Measurements from ENCODE around the gene NEK7.

NEK7 gene

GRCh38 chr1:198156745-198157240 is at the start of gene NEK7:
Gene NEK7 (plus strand): TSS chr1:198156998. CDS start chr1:198232581, 75,583 bp downstream.
- peak within 1 kb of the TSS; percentile 63 for H3K9ac ChIP-seq (ENCODE audit: low read length)
- H3K36me3 ChIP-seq (ENCODE audit: control insufficient read depth, insufficient read depth, low read length), result no peaks in the 10 kb centered on the region
- H3K27me3 ChIP-seq (ENCODE audit: control insufficient read depth, insufficient read depth, low read length), result no peaks in the 10 kb centered on the region
- no peaks in the 10 kb centered on the region for H3K9me3 ChIP-seq (ENCODE audit: control insufficient read depth, insufficient read depth, low read depth, low read length)
- H3K4me1 ChIP-seq (ENCODE audit: control insufficient read depth, insufficient read depth, low read length), result peaks cover 19% of the 10 kb centered on the region
- H3K4me3 ChIP-seq (ENCODE audit: low read depth, low read length), result peak within 1 kb of the TSS; percentile 97
- H3K27ac ChIP-seq (ENCODE audit: low read depth, low read length), result peak within 1 kb of the TSS; percentile 84; the same call in 1 of the 2 replicates

GRCh38 chr1:198107091-198107501 is 49.7 kb upstream of the NEK7 start:
- Histone ChIP-seq H3K9me3 (ENCODE audit: control insufficient read depth, insufficient read depth, low read depth, low read length) (no peaks in the 10 kb centered on the region; the same call in 1 of the 2 replicates), H3K4me3 (ENCODE audit: low read depth, low read length) (no peak overlapping the region), H3K4me1 (ENCODE audit: control insufficient read depth, insufficient read depth, low read length) (no peaks in the 10 kb centered on the region), H3K27ac (ENCODE audit: low read depth, low read length) (no peak overlapping the region), H3K9ac (ENCODE audit: low read length) (no peak overlapping the region), H3K36me3 (ENCODE audit: control insufficient read depth, insufficient read depth, low read length) (no peaks in the 10 kb centered on the region), H3K27me3 (ENCODE audit: control insufficient read depth, insufficient read depth, low read length) (no peaks in the 10 kb centered on the region)

- Histone ChIP-seq H3K4me3 (ENCODE audit: low read depth, low read length) (no peak overlapping the region), H3K27ac (ENCODE audit: low read depth, low read length) (no peak overlapping the region), H3K36me3 (ENCODE audit: control insufficient read depth, insufficient read depth, low read length) (no peaks in the 10 kb centered on the region), H3K4me1 (ENCODE audit: control insufficient read depth, insufficient read depth, low read length) (no peaks in the 10 kb centered on the region), H3K27me3 (ENCODE audit: control insufficient read depth, insufficient read depth, low read length) (no peaks in the 10 kb centered on the region), H3K9me3 (ENCODE audit: control insufficient read depth, insufficient read depth, low read depth, low read length) (no peaks in the 10 kb centered on the region; the same call in 1 of the 2 replicates), H3K9ac (ENCODE audit: low read length) (no peak overlapping the region)
These were observed 48.0 kb upstream of the NEK7 start for GRCh38 chr1:198108636-198109370.

GRCh38 chr1:198109371-198109715 is 47.5 kb upstream of the NEK7 start:
- no peak overlapping the region for H3K27ac ChIP-seq (ENCODE audit: low read depth, low read length)
- H3K9me3 ChIP-seq (ENCODE audit: control insufficient read depth, insufficient read depth, low read depth, low read length), result no peaks in the 10 kb centered on the region; the same call in 1 of the 2 replicates
- no peaks in the 10 kb centered on the region for H3K36me3 ChIP-seq (ENCODE audit: control insufficient read depth, insufficient read depth, low read length)
- no peak overlapping the region for H3K4me3 ChIP-seq (ENCODE audit: low read depth, low read length)
- no peaks in the 10 kb centered on the region for H3K27me3 ChIP-seq (ENCODE audit: control insufficient read depth, insufficient read depth, low read length)
- no peak overlapping the region for H3K9ac ChIP-seq (ENCODE audit: low read length)
- H3K4me1 ChIP-seq (ENCODE audit: control insufficient read depth, insufficient read depth, low read length), result no peaks in the 10 kb centered on the region

GRCh38 chr1:198113342-198113750 is 43.5 kb upstream of the NEK7 start:
- H3K9ac ChIP-seq (ENCODE audit: low read length), result no peak overlapping the region
- no peaks in the 10 kb centered on the region; the same call in 1 of the 2 replicates for H3K9me3 ChIP-seq (ENCODE audit: control insufficient read depth, insufficient read depth, low read depth, low read length)
- H3K36me3 ChIP-seq (ENCODE audit: control insufficient read depth, insufficient read depth, low read length), result no peaks in the 10 kb centered on the region
- H3K4me1 ChIP-seq (ENCODE audit: control insufficient read depth, insufficient read depth, low read length), result peaks cover 3% of the 10 kb centered on the region; the same call in 1 of the 2 replicates
- no peak overlapping the region for H3K27ac ChIP-seq (ENCODE audit: low read depth, low read length)
- H3K27me3 ChIP-seq (ENCODE audit: control insufficient read depth, insufficient read depth, low read length), result no peaks in the 10 kb centered on the region
- no peak overlapping the region for H3K4me3 ChIP-seq (ENCODE audit: low read depth, low read length)

DNA sequence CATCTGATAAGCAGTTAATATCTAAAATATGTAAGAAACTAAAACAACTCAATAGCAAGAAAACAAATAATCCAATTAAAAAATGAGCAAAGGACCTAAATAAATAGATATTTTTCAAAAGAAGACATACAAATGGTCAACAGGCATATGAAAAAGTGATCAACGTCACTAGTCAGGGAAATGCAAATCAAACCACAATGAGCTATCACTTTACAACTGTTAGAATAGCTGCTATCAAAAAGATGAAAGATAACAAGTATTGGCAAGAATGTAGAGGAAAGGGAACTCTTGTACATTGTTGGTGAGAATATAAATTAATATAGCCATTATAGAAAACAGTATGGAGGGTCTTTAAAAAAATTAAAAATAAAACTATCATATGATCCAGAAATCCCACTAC is 40.7 kb upstream of the NEK7 start:
- Histone ChIP-seq H3K4me1 (ENCODE audit: control insufficient read depth, insufficient read depth, low read length) (peaks cover 3% of the 10 kb centered on the region; the same call in 1 of the 2 replicates), H3K27ac (ENCODE audit: low read depth, low read length) (no peak overlapping the region), H3K9me3 (ENCODE audit: control insufficient read depth, insufficient read depth, low read depth, low read length) (no peaks in the 10 kb centered on the region), H3K27me3 (ENCODE audit: control insufficient read depth, insufficient read depth, low read length) (no peaks in the 10 kb centered on the region), H3K9ac (ENCODE audit: low read length) (no peak overlapping the region), H3K4me3 (ENCODE audit: low read depth, low read length) (no peak overlapping the region), H3K36me3 (ENCODE audit: control insufficient read depth, insufficient read depth, low read length) (no peaks in the 10 kb centered on the region)

- Histone ChIP-seq H3K4me3 (ENCODE audit: low read depth, low read length) (no peak overlapping the region), H3K36me3 (ENCODE audit: control insufficient read depth, insufficient read depth, low read length) (no peaks in the 10 kb centered on the region), H3K9ac (ENCODE audit: low read length) (no peak overlapping the region), H3K27ac (ENCODE audit: low read depth, low read length) (no peak overlapping the region), H3K9me3 (ENCODE audit: control insufficient read depth, insufficient read depth, low read depth, low read length) (no peaks in the 10 kb centered on the region), H3K4me1 (ENCODE audit: control insufficient read depth, insufficient read depth, low read length) (peaks cover 3% of the 10 kb centered on the region; the same call in 1 of the 2 replicates), H3K27me3 (ENCODE audit: control insufficient read depth, insufficient read depth, low read length) (no peaks in the 10 kb centered on the region)
These were observed 40.3 kb upstream of the NEK7 start for GRCh38 chr1:198116469-198116868.

DNA sequence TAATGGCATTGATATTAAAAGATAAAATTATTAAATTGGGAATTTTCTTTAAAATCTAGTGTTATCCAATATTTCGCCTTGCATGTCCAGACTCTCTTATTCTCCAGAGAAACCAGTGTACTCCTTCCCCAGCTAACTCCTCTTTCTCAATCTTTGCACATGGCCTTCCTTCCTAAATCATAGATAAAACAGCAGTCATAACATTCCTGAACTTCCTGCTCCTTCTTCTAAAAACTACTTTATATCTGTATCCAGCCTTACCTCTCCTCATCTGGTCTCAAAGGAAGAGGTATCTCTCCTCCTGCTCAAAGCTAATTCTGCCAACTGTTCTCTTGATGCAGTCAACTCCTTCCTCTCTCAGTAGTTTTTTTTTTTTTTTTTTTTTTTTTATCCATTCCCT is 39.5 kb upstream of the NEK7 start:
- Histone ChIP-seq H3K27me3 (ENCODE audit: control insufficient read depth, insufficient read depth, low read length) (no peaks in the 10 kb centered on the region), H3K4me3 (ENCODE audit: low read depth, low read length) (no peak overlapping the region), H3K4me1 (ENCODE audit: control insufficient read depth, insufficient read depth, low read length) (peaks cover 3% of the 10 kb centered on the region; the same call in 1 of the 2 replicates), H3K9me3 (ENCODE audit: control insufficient read depth, insufficient read depth, low read depth, low read length) (no peaks in the 10 kb centered on the region), H3K36me3 (ENCODE audit: control insufficient read depth, insufficient read depth, low read length) (no peaks in the 10 kb centered on the region), H3K27ac (ENCODE audit: low read depth, low read length) (no peak overlapping the region), H3K9ac (ENCODE audit: low read length) (no peak overlapping the region)

- no peak overlapping the region for H3K9ac ChIP-seq (ENCODE audit: low read length)
These were observed 38.7 kb upstream of the NEK7 start for GRCh38 chr1:198118134-198118533.

GRCh38 chr1:198119906-198120305 is 36.9 kb upstream of the NEK7 start:
- H3K9me3 ChIP-seq (ENCODE audit: control insufficient read depth, insufficient read depth, low read depth, low read length), result no peaks in the 10 kb centered on the region
- no peaks in the 10 kb centered on the region for H3K36me3 ChIP-seq (ENCODE audit: control insufficient read depth, insufficient read depth, low read length)
- H3K27me3 ChIP-seq (ENCODE audit: control insufficient read depth, insufficient read depth, low read length), result no peaks in the 10 kb centered on the region
- H3K9ac ChIP-seq (ENCODE audit: low read length), result no peak overlapping the region
- no peak overlapping the region for H3K4me3 ChIP-seq (ENCODE audit: low read depth, low read length)
- no peak overlapping the region for H3K27ac ChIP-seq (ENCODE audit: low read depth, low read length)
- H3K4me1 ChIP-seq (ENCODE audit: control insufficient read depth, insufficient read depth, low read length), result peaks cover 3% of the 10 kb centered on the region; the same call in 1 of the 2 replicates

More at GRCh38 chr1:198118134-198118533, 38.7 kb upstream of the NEK7 start:
- Histone ChIP-seq H3K4me1 (ENCODE audit: control insufficient read depth, insufficient read depth, low read length) (peaks cover 3% of the 10 kb centered on the region; the same call in 1 of the 2 replicates), H3K36me3 (ENCODE audit: control insufficient read depth, insufficient read depth, low read length) (no peaks in the 10 kb centered on the region), H3K9me3 (ENCODE audit: control insufficient read depth, insufficient read depth, low read depth, low read length) (no peaks in the 10 kb centered on the region), H3K4me3 (ENCODE audit: low read depth, low read length) (no peak overlapping the region), H3K27me3 (ENCODE audit: control insufficient read depth, insufficient read depth, low read length) (no peaks in the 10 kb centered on the region), H3K27ac (ENCODE audit: low read depth, low read length) (no peak overlapping the region)

DNA sequence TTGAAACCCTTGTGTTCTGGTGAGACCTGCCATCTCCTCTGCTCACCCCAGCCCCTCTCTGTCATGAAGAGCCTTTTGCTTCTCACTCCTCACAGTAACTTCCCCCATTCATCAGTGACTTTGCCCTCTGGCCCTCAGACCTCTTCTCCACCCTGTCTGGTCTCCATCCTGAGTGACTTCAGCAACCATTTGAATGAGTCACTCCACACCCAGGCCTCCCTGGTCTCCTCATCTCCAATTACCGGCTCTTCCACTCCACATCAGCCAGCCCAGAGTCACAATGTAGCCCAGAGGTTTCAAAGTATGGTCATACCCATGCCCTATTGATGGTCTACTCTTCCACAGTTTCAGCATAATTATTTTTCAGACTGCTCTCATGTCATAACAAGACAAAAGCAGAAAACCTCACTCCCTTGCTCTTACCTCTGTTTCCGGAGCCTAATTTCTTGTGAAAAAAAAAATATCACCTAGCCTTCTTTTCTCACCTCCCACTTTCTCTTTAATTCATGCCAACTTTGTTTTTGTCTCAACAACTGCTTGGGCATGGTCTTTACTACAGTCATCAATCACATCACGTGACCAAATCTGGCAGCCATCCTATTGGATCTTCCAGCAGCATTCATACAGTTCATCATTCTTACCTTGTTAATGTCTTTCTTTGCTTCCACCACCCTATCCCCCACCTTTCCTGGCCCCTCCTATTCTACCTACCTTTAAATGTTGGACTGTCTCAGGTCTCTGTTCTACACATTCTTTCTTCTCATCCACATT is 35.6 kb upstream of the NEK7 start:
- Histone ChIP-seq H3K36me3 (ENCODE audit: control insufficient read depth, insufficient read depth, low read length) (no peaks in the 10 kb centered on the region), H3K9ac (ENCODE audit: low read length) (no peak overlapping the region), H3K9me3 (ENCODE audit: control insufficient read depth, insufficient read depth, low read depth, low read length) (no peaks in the 10 kb centered on the region), H3K4me1 (ENCODE audit: control insufficient read depth, insufficient read depth, low read length) (peaks cover 3% of the 10 kb centered on the region; the same call in 1 of the 2 replicates), H3K27me3 (ENCODE audit: control insufficient read depth, insufficient read depth, low read length) (no peaks in the 10 kb centered on the region), H3K27ac (ENCODE audit: low read depth, low read length) (no peak overlapping the region), H3K4me3 (ENCODE audit: low read depth, low read length) (no peak overlapping the region)
